ENCODE measurements around the gene TTC3.

- no peak for TF ChIP-seq CTCF (IDR thresholded peaks at IDR 0.05; ENCODE audit: insufficient read depth, low read length)
- TF ChIP-seq REST (IDR thresholded peaks at IDR 0.05; ENCODE audit: insufficient replicate concordance, low read depth), result no peak
Measured at GRCh38 chr21:37075214-37075770, 2.2 kb downstream of the TTC3 start.

Measured in HL-60 (cell line).